PC-9 (cell line): Measurements from ENCODE around the gene AUH. TPM values are rescaled to one million over a fixed set of nuclear protein-coding genes. Genes with fewer than 3 reads are reported as not detected.

Source experiments
- BruUV-seq: library from RNA; stranded (reverse); fragments of 400-500 nt; replicated peaks from 2 replicates; lab custom pipeline; 2021; lab: Mats Ljungman, UMichigan
- CTCF ChIA-PET: fragments of 300-600 bp; sonication (Branson Sonifier 250); formaldehyde crosslinking; loops from one replicate; lab custom pipeline; 2022; ENCODE audit warnings: antibody characterized with exemption; lab: Charles Lee
- POLR2A ChIA-PET: fragments of 300-600 bp; sonication (Branson Sonifier 250); formaldehyde crosslinking; loops from one replicate; lab custom pipeline; 2022; ENCODE audit warnings: antibody characterized with exemption; ENCODE audit not compliant: unreplicated experiment; lab: Charles Lee
- DNase-seq, 2 experiments: peaks; one replicate each; pipeline versions ENCODE4 v3.0.0 to v3.0.0-alpha.2; 2015 to 2022; ENCODE audit warnings: mixed read lengths in 1 of 2
- H2AFZ ChIP-seq: fragments of 200-600 bp; sonication (generic); 2 replicates; pipeline ENCODE4 v1.8.1; 2017; ENCODE audit warnings: antibody characterized with exemption
- H3F3A ChIP-seq: fragments of 200-600 bp; sonication (generic); 2 replicates; pipeline ENCODE4 v1.8.1; 2017; ENCODE audit warnings: antibody characterized with exemption, mild to moderate bottlenecking, low read depth; ENCODE audit not compliant: insufficient read depth
- H3K27ac ChIP-seq: fragments of 200-600 bp; sonication (generic); 2 replicates; pipeline ENCODE4 v1.6.1; 2016; ENCODE audit warnings: mixed run types
- H3K27me3 ChIP-seq: fragments of 200-600 bp; sonication (generic); 2 replicates; pipeline ENCODE4 v1.6.1; 2016; ENCODE audit warnings: low read depth, mixed run types; ENCODE audit not compliant: insufficient read depth
- H3K36me3 ChIP-seq: fragments of 200-600 bp; sonication (generic); 2 replicates; pipeline ENCODE4 v1.6.1; 2016; ENCODE audit warnings: low read depth, mixed run types
- H3K4me1 ChIP-seq: fragments of 200-600 bp; sonication (generic); replicated peaks from 2 replicates; pipeline ENCODE4 v1.6.1; 2016; ENCODE audit warnings: mixed run types; ENCODE audit not compliant: insufficient read depth
- H3K4me2 ChIP-seq: fragments of 200-600 bp; sonication (generic); 2 replicates; pipeline ENCODE4 v1.6.1; 2017; ENCODE audit warnings: mixed run types
- H3K4me3 ChIP-seq: fragments of 200-600 bp; sonication (generic); 2 replicates; pipeline ENCODE4 v1.6.1; 2016; ENCODE audit warnings: mixed run types
- H3K79me2 ChIP-seq: fragments of 200-600 bp; sonication (generic); 2 replicates; pipeline ENCODE4 v1.6.1; 2017; ENCODE audit warnings: low read depth, mixed run types
- H3K9me2 ChIP-seq: fragments of 200-600 bp; sonication (generic); 2 replicates; pipeline ENCODE4 v1.8.1; 2017; ENCODE audit warnings: mild to moderate bottlenecking; ENCODE audit not compliant: insufficient read depth
- H3K9me3 ChIP-seq: fragments of 200-600 bp; sonication (generic); 2 replicates; pipeline ENCODE4 v1.8.1; 2016; ENCODE audit warnings: low read depth; ENCODE audit not compliant: insufficient read depth
- H4K20me1 ChIP-seq: fragments of 200-600 bp; sonication (generic); 2 replicates; pipeline ENCODE4 v1.8.1; 2017; ENCODE audit not compliant: insufficient read depth
- CTCF ChIP-seq: fragments of 200-600 bp; sonication (generic); conservative IDR thresholded peaks from 2 replicates; pipeline ENCODE4 v1.6.1; 2017; ENCODE audit warnings: mixed run types, antibody characterized with exemption, mild to moderate bottlenecking, moderate library complexity
- EZH2 ChIP-seq: fragments of 200-600 bp; sonication (generic); IDR thresholded peaks from 2 replicates; pipeline ENCODE4 v1.8.0; 2017; ENCODE audit warnings: antibody characterized with exemption, low read depth
- intact Hi-C: fragments of 100-400 bp; cut with micrococcal nuclease; formaldehyde crosslinking; loops from one replicate; pipeline ENCODE4 v1.10.0; 2022; ENCODE audit not compliant: unreplicated experiment
- total RNA-seq: library from RNA; stranded (reverse); gene quantifications from 2 replicates; pipeline ENCODE4 v1.2.3, GENCODE V29; 2021

AUH gene
- total RNA-seq, 1 experiment from 2014 or later = 24.9 TPM

- Histone ChIP-seq H3K9me3 (0 out of 2 replicates have a peak, but pooled peaks cover 3% of the 10 kb centered on the region), H4K20me1 (no peaks in the 10 kb centered on the region), H2AFZ (no peak overlapping the region), H3F3A (peaks cover 3% of the 10 kb centered on the region; the same call in 1 of the 2 replicates), H3K27me3 (no peaks in the 10 kb centered on the region), H3K4me3 (no peak overlapping the region), H3K36me3 (no peaks in the 10 kb centered on the region), H3K27ac (peak overlapping the region; percentile 28; the same call in 1 of the 2 replicates), H3K4me1 (peaks cover 9% of the 10 kb centered on the region), H3K79me2 (no peaks in the 10 kb centered on the region), H3K4me2 (peak overlapping the region; percentile 54), H3K9me2 (no peaks in the 10 kb centered on the region)
- TF ChIP-seq CTCF (no peak), EZH2 (no peak)
- POLR2A ChIA-PET = interaction anchor here (0.6 to 0.7 kb wide), 2 partner anchors 89 to 299 kb away, joined by 3 to 4 read pairs; no protein-coding TSS in a partner anchor
- peak in 1 of 2 experiments; percentile 47 for DNase-seq
- intact Hi-C loops = no loop called here
- CTCF ChIA-PET = no interaction called here
- BruUV-seq = no TSS peak
These were observed 153.8 kb downstream of the AUH start for GRCh38 chr9:91207729-91208418.

GRCh38 chr9:91207397-91207728 is 154.4 kb downstream of the AUH start:
- ChIA-PET CTCF (no interaction called here), POLR2A (interaction anchor here (0.7 kb wide), 1 partner anchor 89 kb away, joined by 4 read pairs; no protein-coding TSS in a partner anchor)
- H3K27ac ChIP-seq = no peak overlapping the region
- no peak overlapping the region for H2AFZ ChIP-seq
- no peak overlapping the region for H3K4me3 ChIP-seq
- no peak for DNase-seq
- H3K27me3 ChIP-seq = no peaks in the 10 kb centered on the region
- TF ChIP-seq EZH2 (no peak), CTCF (no peak)
- H3K79me2 ChIP-seq = no peaks in the 10 kb centered on the region
- H3K36me3 ChIP-seq = no peaks in the 10 kb centered on the region
- intact Hi-C loops = no loop called here
- no peaks in the 10 kb centered on the region for H4K20me1 ChIP-seq
- peaks cover 3% of the 10 kb centered on the region; the same call in 1 of the 2 replicates for H3F3A ChIP-seq
- H3K9me3 ChIP-seq = 0 out of 2 replicates have a peak, but pooled peaks cover 7% of the 10 kb centered on the region
- no peaks in the 10 kb centered on the region; the same call in 1 of the 2 replicates for H3K9me2 ChIP-seq
- H3K4me2 ChIP-seq = no peak overlapping the region
- peaks cover 9% of the 10 kb centered on the region for H3K4me1 ChIP-seq
- no TSS peak for BruUV-seq

GRCh38 chr9:91206806-91207205 is 154.9 kb downstream of the AUH start:
- no peaks in the 10 kb centered on the region for H3K36me3 ChIP-seq
- H3K4me2 ChIP-seq = no peak overlapping the region
- H3K4me3 ChIP-seq = no peak overlapping the region
- no peak overlapping the region for H3K27ac ChIP-seq
- CTCF ChIA-PET = no interaction called here
- 0 out of 2 replicates have a peak, but pooled peaks cover 7% of the 10 kb centered on the region for H3K9me3 ChIP-seq
- H3K4me1 ChIP-seq = peaks cover 9% of the 10 kb centered on the region
- no peaks in the 10 kb centered on the region for H3K79me2 ChIP-seq
- no TSS peak for BruUV-seq
- POLR2A ChIA-PET = no interaction called here
- TF ChIP-seq CTCF = no peak
- TF ChIP-seq EZH2 = no peak
- H2AFZ ChIP-seq = no peak overlapping the region
- no peak for DNase-seq
- H3K9me2 ChIP-seq = no peaks in the 10 kb centered on the region; the same call in 1 of the 2 replicates
- peaks cover 3% of the 10 kb centered on the region; the same call in 1 of the 2 replicates for H3F3A ChIP-seq
- intact Hi-C loops = no loop called here
- H4K20me1 ChIP-seq = no peaks in the 10 kb centered on the region
- H3K27me3 ChIP-seq = no peaks in the 10 kb centered on the region
